ENCODE measurements around the gene ZFP57. TPM values are rescaled to one million over a fixed set of nuclear protein-coding genes. Genes with fewer than 3 reads are reported as not detected.
A peak's percentile ranks its signal among the peaks of the same experiment; 100 is the strongest.

Gene ZFP57
- total and polyA plus RNA-seq, 5 donors, result 0.32 to 1.8 (median 0.48) TPM

DNA sequence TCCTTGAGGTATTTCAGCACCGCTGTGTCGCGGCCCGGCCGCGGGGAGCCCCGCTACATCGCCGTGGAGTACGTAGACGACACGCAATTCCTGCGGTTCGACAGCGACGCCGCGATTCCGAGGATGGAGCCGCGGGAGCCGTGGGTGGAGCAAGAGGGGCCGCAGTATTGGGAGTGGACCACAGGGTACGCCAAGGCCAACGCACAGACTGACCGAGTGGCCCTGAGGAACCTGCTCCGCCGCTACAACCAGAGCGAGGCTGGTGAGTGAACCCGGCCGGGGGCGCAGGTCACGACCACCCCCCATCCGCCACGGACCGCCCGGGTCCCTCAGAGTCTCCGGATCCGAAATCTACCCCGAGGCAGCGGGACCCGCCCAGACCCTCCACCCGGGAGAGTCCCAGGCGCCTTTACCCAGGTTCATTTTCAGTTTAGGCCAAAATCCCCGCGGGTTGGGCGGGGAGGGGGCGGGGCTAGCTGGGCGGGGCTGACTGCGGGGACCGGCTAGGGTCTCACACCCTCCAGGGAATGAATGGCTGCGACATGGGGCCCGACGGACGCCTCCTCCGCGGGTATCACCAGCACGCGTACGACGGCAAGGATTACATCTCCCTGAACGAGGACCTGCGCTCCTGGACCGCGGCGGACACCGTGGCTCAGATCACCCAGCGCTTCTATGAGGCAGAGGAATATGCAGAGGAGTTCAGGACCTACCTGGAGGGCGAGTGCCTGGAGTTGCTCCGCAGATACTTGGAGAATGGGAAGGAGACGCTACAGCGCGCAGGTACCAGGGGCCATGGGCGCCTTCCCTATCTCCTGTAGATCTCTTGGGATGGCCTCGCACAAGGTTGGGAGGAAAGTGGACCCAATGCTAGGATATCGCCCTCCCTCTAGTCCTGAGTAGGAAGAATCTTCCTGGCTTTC lies 43.0 kb upstream of the ZFP57 start:
- ATAC-seq, result peak; percentile 76 to 84
- Histone ChIP-seq H3K4me1 (ENCODE audit: control insufficient read depth, insufficient read depth, low read length) (peaks cover 2% of the 10 kb centered on the region), H3K4me3 (ENCODE audit: low read length) (peak overlapping the region; percentile 78), H3K9me3 (ENCODE audit: control insufficient read depth, low read length) (no peaks in the 10 kb centered on the region), H3K27ac (ENCODE audit: low read length) (peak overlapping the region; percentile 81), H3K27me3 (ENCODE audit: control insufficient read depth, insufficient read depth) (no peaks in the 10 kb centered on the region)
- WGBS, result 5% methylated on average over 76 of the region's 76 CpGs
- peak; percentile 52 to 85 (median 84) for DNase-seq
- intact Hi-C loops (cut with DNase I), result no loop called here

DNA sequence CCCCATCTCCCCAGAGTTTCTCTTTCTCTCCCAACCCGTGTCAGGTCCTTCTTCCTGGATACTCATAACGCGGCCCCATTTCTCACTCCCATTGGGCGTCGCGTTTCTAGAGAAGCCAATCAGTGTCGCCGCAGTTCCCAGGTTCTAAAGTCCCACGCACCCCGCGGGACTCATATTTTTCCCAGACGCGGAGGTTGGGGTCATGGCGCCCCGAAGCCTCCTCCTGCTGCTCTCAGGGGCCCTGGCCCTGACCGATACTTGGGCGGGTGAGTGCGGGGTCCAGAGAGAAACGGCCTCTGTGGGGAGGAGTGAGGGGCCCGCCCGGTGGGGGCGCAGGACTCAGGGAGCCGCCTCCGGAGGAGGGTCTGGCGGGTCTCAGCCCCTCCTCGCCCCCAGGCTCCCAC lies 42.3 kb upstream of the ZFP57 start, which contains the start of gene HLA-F:
Gene HLA-F (plus strand): TSS at position 173 of the 404 bp plus-strand sequence. CDS start 30 bp downstream, at position 203.
- no peaks in the 10 kb centered on the region for H3K9me3 ChIP-seq (ENCODE audit: control insufficient read depth, low read length)
- ATAC-seq (peak; percentile 98), DNase-seq (peak; percentile 87 to 94 (median 91))
- peak within 1 kb of the TSS; percentile 81 for H3K27ac ChIP-seq (ENCODE audit: low read length)
- no peaks in the 10 kb centered on the region for H3K27me3 ChIP-seq (ENCODE audit: control insufficient read depth, insufficient read depth)
- under 1% methylated on average over 26 of the region's 26 CpGs for WGBS
- peak within 1 kb of the TSS; percentile 78 for H3K4me3 ChIP-seq (ENCODE audit: low read length)
- intact Hi-C loops (cut with DNase I), result no loop called here
- H3K4me1 ChIP-seq (ENCODE audit: control insufficient read depth, insufficient read depth, low read length), result peaks cover 2% of the 10 kb centered on the region

DNA sequence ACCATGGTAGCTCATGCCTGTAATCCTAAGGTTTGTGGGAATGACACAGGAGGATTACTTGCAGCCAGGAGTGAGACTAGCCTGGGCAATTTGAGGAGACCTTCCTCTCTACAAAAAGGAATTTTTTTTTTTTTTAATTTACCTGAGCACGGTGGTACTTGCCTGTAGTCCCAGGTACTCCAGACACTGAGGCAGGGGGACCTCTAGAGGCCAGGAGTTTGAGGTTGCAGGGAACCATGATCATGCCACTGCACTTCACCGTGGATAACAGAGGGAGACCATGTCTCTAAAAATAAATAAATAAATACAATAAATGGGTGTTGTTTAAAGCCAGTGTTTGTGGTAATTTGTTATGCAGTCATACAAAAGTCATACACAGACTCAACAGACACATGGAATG lies 39.9 kb upstream of the ZFP57 start:
- no peak for DNase-seq
- WGBS, result 36% methylated on average over 2 of the region's 2 CpGs
- Histone ChIP-seq H3K27me3 (ENCODE audit: control insufficient read depth, insufficient read depth) (no peaks in the 10 kb centered on the region), H3K9me3 (ENCODE audit: control insufficient read depth, low read length) (no peaks in the 10 kb centered on the region), H3K27ac (ENCODE audit: low read length) (no peak overlapping the region), H3K4me3 (ENCODE audit: low read length) (no peak overlapping the region), H3K4me1 (ENCODE audit: control insufficient read depth, insufficient read depth, low read length) (no peaks in the 10 kb centered on the region)
- no peak for ATAC-seq
- intact Hi-C loops (cut with DNase I), result no loop called here

DNA sequence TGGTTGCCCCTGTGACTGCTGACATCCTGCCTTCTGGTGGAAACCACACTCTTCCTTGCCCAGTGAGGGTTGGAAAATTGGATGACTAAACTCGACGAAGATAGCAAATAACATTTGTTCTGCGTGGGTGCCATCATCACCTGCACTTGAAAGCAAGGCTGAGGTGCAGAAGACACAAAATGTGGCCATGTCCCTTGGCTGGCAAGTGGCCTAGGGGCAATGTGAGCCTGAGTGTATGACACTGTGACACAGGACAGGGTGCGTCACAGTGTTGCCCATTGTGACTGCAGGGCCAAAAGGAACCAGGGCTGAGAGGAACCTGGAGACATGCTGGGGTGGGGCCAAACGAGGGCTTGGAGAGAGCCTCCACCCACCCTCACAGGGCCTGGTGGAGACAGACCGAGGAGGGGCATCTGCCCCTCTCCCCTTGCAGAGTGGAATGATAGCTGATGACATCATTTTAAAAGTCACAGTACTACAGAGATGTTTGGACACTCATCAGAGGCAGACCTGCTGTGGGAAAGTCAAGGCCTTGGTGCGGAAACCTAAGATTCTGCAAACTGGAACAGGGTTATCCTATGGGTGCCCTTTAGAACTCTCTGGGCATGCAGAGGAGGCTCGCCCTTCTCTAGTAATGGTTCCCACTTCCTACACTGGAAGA lies 29.5 kb upstream of the ZFP57 start:
- Histone ChIP-seq H3K4me1 (ENCODE audit: control insufficient read depth, insufficient read depth, low read length) (no peaks in the 10 kb centered on the region), H3K4me3 (ENCODE audit: low read length) (no peak overlapping the region), H3K27ac (ENCODE audit: low read length) (no peak overlapping the region), H3K27me3 (ENCODE audit: control insufficient read depth, insufficient read depth) (no peaks in the 10 kb centered on the region), H3K9me3 (ENCODE audit: control insufficient read depth, low read length) (no peaks in the 10 kb centered on the region)
- WGBS, result 79% methylated on average over 8 of the region's 8 CpGs
- DNase-seq, result no peak
- ATAC-seq, result no peak
- intact Hi-C loops (cut with DNase I), result no loop called here

DNA sequence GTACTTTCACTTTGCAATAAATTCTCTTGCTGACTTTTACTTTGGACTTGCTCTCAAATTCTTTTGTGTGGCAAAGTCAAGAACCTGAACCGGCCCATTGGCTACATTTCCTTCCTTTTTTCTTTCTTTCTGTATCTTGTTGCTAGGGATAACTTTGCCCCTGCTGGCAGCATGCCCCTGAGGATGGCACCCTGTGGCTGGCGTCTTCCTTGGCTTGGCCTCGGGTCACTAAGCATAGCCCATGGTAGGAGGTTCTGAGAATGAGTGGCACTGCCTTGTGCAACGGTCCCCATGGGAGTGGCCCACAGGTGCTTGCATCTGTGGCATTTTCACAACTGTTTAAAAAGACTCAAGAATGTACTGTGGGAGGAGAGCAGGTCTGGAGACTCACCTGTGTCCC lies 28.2 kb upstream of the ZFP57 start:
- WGBS, result 51% methylated on average over 4 of the region's 4 CpGs
- H3K9me3 ChIP-seq (ENCODE audit: control insufficient read depth, low read length), result no peaks in the 10 kb centered on the region
- no peaks in the 10 kb centered on the region for H3K4me1 ChIP-seq (ENCODE audit: control insufficient read depth, insufficient read depth, low read length)
- no peaks in the 10 kb centered on the region for H3K27me3 ChIP-seq (ENCODE audit: control insufficient read depth, insufficient read depth)
- H3K4me3 ChIP-seq (ENCODE audit: low read length), result no peak overlapping the region
- no peak for ATAC-seq
- H3K27ac ChIP-seq (ENCODE audit: low read length), result no peak overlapping the region
- intact Hi-C loops (cut with DNase I), result loop anchor here in 3 of 4 donors (5.0 kb wide), 2 partner anchors 43 to 123 kb away; no protein-coding TSS in a partner anchor
- no peak for DNase-seq

DNA sequence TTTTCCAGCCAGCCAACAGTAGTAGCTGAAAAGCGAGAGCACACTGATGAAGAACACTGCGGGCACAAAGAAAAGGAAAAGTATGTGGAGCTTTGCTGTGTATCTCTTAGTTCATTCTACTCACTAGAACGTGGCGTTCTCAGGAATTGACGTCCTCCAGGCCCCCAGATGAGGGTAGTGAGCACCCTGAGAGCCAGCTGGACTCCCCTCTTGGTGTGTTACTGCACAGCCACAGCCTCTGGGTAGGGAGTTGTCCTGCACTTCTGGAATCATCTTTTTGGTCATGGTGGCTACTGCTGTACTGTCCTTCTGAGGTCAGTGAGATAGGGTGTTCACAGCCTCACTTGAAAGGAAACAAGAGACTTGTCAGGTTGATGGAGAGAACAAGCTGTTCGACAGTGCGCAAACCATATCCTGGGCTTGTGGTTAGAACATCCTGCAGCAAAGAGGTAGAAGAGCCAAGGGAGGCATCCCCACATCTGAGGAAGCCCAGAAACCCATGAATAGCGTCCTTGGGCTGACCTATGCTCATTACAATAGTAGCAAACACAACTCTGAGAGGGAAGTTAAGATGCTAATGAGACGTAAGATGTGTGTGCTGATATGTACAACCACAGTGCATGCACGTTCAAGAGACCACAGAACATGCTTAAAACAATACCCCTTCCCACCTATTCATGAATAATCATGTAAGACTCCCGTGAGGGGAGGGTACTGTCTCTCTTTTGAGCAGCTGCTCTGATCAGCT lies 27.7 kb upstream of the ZFP57 start:
- H3K4me3 ChIP-seq (ENCODE audit: low read length), result no peak overlapping the region
- ATAC-seq (no peak), DNase-seq (no peak)
- WGBS, result 63% methylated on average over 11 of the region's 11 CpGs
- no peaks in the 10 kb centered on the region for H3K27me3 ChIP-seq (ENCODE audit: control insufficient read depth, insufficient read depth)
- H3K9me3 ChIP-seq (ENCODE audit: control insufficient read depth, low read length), result no peaks in the 10 kb centered on the region
- H3K27ac ChIP-seq (ENCODE audit: low read length), result no peak overlapping the region
- intact Hi-C loops (cut with DNase I), result loop anchor here in 3 of 4 donors (5.0 kb wide), 2 partner anchors 44 to 124 kb away; no protein-coding TSS in a partner anchor
- H3K4me1 ChIP-seq (ENCODE audit: control insufficient read depth, insufficient read depth, low read length), result no peaks in the 10 kb centered on the region

DNA sequence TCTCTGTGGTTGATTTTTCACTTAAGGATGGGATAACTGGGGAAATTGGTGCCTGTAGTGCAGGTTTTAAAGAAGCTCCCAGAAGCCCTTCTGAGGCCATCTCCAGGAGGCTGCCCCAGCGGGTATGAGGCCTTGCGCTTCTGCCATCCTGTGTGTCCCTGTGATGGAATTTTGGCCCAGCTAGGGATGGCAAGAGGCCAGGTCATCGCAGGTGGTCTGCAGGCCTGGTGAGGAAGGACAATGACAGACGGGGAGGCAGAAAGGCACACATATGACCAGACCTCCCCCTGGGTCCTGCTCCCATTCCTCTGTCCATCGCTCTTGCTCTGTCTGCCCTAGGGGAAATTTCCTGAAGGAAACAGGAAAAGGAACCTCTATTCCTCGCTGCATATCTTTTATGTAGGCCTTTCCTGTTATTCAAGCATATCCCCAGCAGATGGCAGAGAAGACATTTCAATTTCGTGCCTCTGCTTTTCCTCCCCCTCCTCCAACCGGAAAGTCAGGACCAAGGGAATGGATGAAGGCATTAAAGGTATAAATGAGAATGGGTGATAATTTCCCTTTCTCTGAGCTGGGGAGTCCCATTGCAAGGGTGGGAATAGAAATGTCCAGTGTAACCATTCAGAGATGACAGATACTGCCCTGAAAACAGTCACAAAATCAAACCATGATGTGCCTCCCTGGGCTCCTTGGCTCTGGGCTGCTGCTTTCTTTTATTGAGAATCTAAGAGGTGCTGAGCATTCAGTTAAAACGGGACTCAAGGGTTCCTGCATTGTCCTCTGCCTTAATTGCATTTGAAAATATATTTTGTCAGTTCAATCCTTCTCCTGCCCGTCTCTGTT lies 24.7 kb upstream of the ZFP57 start:
- Histone ChIP-seq H3K4me3 (ENCODE audit: low read length) (no peak overlapping the region), H3K27ac (ENCODE audit: low read length) (no peak overlapping the region), H3K9me3 (ENCODE audit: control insufficient read depth, low read length) (no peaks in the 10 kb centered on the region), H3K27me3 (ENCODE audit: control insufficient read depth, insufficient read depth) (no peaks in the 10 kb centered on the region), H3K4me1 (ENCODE audit: control insufficient read depth, insufficient read depth, low read length) (no peaks in the 10 kb centered on the region)
- intact Hi-C loops (cut with DNase I), result loop anchor here (2.0 to 5.0 kb wide), 4 partner anchors 47 to 129 kb away; no protein-coding TSS in a partner anchor
- 32% methylated on average over 10 of the region's 10 CpGs for WGBS
- DNase-seq (peak in 1 of 3 donors; percentile 57), ATAC-seq (peak; percentile 51 to 57)

DNA sequence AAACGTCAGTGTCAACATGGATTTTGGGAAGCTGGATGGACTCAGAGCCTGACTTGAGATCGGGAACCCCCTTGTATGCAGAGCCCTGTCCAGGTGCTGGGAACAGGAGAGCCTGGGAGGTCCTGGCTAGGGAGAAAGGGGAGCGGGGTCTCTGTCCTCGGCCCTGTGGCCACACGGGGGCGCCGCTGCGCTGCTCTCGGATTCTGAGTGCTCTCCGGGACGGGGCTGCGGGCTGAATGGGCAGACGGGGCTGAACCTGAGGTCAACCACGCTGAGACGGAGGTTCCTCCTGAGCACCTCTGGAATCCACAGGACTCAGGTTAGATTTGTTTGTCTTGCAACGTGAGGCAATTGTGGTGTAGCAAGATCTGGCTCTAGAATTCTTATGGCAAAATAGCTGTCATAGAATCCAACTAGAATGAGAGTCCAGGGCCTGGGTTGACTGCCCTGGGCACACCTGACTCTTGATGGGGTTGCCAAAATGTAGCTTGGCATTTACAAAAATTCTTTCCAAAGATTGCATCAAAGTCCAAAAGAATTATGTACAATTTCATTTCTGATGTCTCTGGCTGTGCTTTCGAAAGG lies 21.7 kb upstream of the ZFP57 start:
- intact Hi-C loops (cut with DNase I), result no loop called here
- Histone ChIP-seq H3K4me1 (ENCODE audit: control insufficient read depth, insufficient read depth, low read length) (no peaks in the 10 kb centered on the region), H3K27ac (ENCODE audit: low read length) (no peak overlapping the region), H3K9me3 (ENCODE audit: control insufficient read depth, low read length) (no peaks in the 10 kb centered on the region), H3K4me3 (ENCODE audit: low read length) (no peak overlapping the region), H3K27me3 (ENCODE audit: control insufficient read depth, insufficient read depth) (no peaks in the 10 kb centered on the region)
- DNase-seq, result peak; percentile 36 to 91 (median 84)
- 26% methylated on average over 17 of the region's 17 CpGs for WGBS
- ATAC-seq, result peak; percentile 63 to 76

DNA sequence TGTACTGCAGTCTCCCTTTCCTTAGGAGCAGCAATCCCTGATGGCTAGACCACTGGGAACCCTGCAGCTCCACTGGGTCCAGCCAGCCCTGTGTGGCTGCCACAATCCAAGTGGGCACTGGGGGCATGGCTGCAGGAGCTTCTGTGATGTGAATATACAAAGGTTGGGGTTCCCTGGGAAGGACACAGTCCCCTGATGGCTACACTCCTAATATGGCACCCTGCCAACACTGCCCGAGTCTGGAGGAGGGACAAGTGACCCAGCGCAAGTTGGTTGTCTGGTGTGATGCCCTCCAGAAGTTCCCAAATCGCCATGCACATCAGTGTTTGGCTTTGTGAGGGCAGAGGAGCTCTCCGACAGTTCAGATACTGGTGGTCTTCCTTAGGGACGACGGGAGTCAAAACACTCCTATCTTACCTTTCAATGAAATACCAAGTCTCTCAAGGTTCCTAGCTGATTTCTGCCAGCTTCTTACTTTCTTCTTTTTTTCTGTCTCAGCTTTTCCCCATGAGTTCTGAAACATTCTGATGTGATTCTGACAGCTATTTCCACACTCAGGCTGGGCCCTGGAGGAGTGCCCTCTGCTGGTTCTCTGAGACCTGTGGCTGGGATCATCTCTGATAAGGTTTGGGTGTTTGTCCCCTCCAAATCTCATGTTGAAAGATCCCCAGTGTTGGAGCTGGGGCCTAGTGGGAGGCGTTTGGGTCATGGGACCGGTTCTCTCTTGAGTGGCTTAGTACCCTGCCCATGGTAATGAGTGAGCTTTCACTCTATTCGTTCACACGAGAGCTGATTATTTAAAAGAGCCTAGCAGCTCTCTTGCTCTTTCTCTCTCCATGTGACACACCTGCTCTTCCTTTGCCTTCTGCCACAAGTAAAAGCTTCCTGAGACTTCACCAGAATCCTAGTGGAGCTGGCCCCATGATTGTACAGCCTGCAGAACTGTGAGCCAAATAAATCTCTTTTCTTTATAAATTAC lies 15.5 kb upstream of the ZFP57 start:
- no peak overlapping the region for H3K27ac ChIP-seq (ENCODE audit: low read length)
- no peak for DNase-seq
- WGBS, result 59% methylated on average over 10 of the region's 10 CpGs
- peak in 1 of 2 donors; percentile 50 for ATAC-seq
- H3K4me1 ChIP-seq (ENCODE audit: control insufficient read depth, insufficient read depth, low read length), result no peaks in the 10 kb centered on the region
- H3K9me3 ChIP-seq (ENCODE audit: control insufficient read depth, low read length), result no peaks in the 10 kb centered on the region
- H3K4me3 ChIP-seq (ENCODE audit: low read length), result no peak overlapping the region
- H3K27me3 ChIP-seq (ENCODE audit: control insufficient read depth, insufficient read depth), result no peaks in the 10 kb centered on the region
- intact Hi-C loops (cut with DNase I), result loop anchor here in 1 of 4 donors (2.0 kb wide), 1 partner anchor 48 kb away; no protein-coding TSS in a partner anchor

Measured in right cardiac atrium (tissue), 5 donors.